ENCODE measurements around the gene RRP1.
"Not testable (repeated sequence)": the region's sequence is repeated elsewhere in the genome, so short reads cannot be mapped to it uniquely, and the experiment has no call there.

The RRP1 gene

GRCh38 chr21:43816611-43817071 is 27.3 kb downstream of the RRP1 start:
- no peaks in the 10 kb centered on the region for H3K36me3 ChIP-seq (ENCODE audit: control insufficient read depth in 2 of 2, insufficient read depth in 2 of 2, low read length in 2 of 2)
- no peak overlapping the region for H3K9ac ChIP-seq (ENCODE audit: low read depth in 1 of 2, low read length in 2 of 2)
- no peaks in the 10 kb centered on the region for H3K27me3 ChIP-seq (ENCODE audit: control insufficient read depth in 2 of 2, insufficient read depth in 2 of 2, low read length in 2 of 2)
- no peaks in the 10 kb centered on the region for H3K9me3 ChIP-seq (ENCODE audit: control insufficient read depth in 2 of 2, low read length in 2 of 2)
- no peak overlapping the region for H3K27ac ChIP-seq (ENCODE audit: low read depth in 2 of 2, low read length in 2 of 2)
- H3K4me1 ChIP-seq (ENCODE audit: control insufficient read depth in 2 of 2, insufficient read depth in 2 of 2, low read length in 2 of 2) = peaks cover 13 to 17% of the 10 kb centered on the region in 2 donors
- H3K4me3 ChIP-seq (ENCODE audit: low read length in 2 of 2) = no peak overlapping the region

GRCh38 chr21:43817157-43818086 is 28.0 kb downstream of the RRP1 start:
- no peak overlapping the region for H3K9ac ChIP-seq (ENCODE audit: low read depth in 1 of 2, low read length in 2 of 2)
- no peaks in the 10 kb centered on the region for H3K36me3 ChIP-seq (ENCODE audit: control insufficient read depth in 2 of 2, insufficient read depth in 2 of 2, low read length in 2 of 2)
- peaks cover 5 to 9% of the 10 kb centered on the region in 2 donors for H3K4me1 ChIP-seq (ENCODE audit: control insufficient read depth in 2 of 2, insufficient read depth in 2 of 2, low read length in 2 of 2)
- no peaks in the 10 kb centered on the region for H3K9me3 ChIP-seq (ENCODE audit: control insufficient read depth in 2 of 2, low read length in 2 of 2)
- no peak overlapping the region for H3K4me3 ChIP-seq (ENCODE audit: low read length in 2 of 2)
- no peaks in the 10 kb centered on the region for H3K27me3 ChIP-seq (ENCODE audit: control insufficient read depth in 2 of 2, insufficient read depth in 2 of 2, low read length in 2 of 2)
- no peak overlapping the region for H3K27ac ChIP-seq (ENCODE audit: low read depth in 2 of 2, low read length in 2 of 2)

GRCh38 chr21:43818685-43819084 is 29.3 kb downstream of the RRP1 start:
- H3K27ac ChIP-seq (ENCODE audit: low read depth in 2 of 2, low read length in 2 of 2) = no peak overlapping the region
- H3K4me1 ChIP-seq (ENCODE audit: control insufficient read depth in 2 of 2, insufficient read depth in 2 of 2, low read length in 2 of 2) = peaks cover 3 to 4% of the 10 kb centered on the region in 2 donors
- no peaks in the 10 kb centered on the region for H3K9me3 ChIP-seq (ENCODE audit: control insufficient read depth in 2 of 2, low read length in 2 of 2)
- H3K9ac ChIP-seq (ENCODE audit: low read depth in 1 of 2, low read length in 2 of 2) = no peak overlapping the region
- H3K27me3 ChIP-seq (ENCODE audit: control insufficient read depth in 2 of 2, insufficient read depth in 2 of 2, low read length in 2 of 2) = no peaks in the 10 kb centered on the region
- H3K36me3 ChIP-seq (ENCODE audit: control insufficient read depth in 2 of 2, insufficient read depth in 2 of 2, low read length in 2 of 2) = no peaks in the 10 kb centered on the region
- H3K4me3 ChIP-seq (ENCODE audit: low read length in 2 of 2) = no peak overlapping the region

GRCh38 chr21:43819511-43820405 is 30.4 kb downstream of the RRP1 start:
- Histone ChIP-seq H3K36me3 (ENCODE audit: control insufficient read depth in 2 of 2, insufficient read depth in 2 of 2, low read length in 2 of 2) (no peaks in the 10 kb centered on the region), H3K27ac (ENCODE audit: low read depth in 2 of 2, low read length in 2 of 2) (no peak overlapping the region), H3K27me3 (ENCODE audit: control insufficient read depth in 2 of 2, insufficient read depth in 2 of 2, low read length in 2 of 2) (no peaks in the 10 kb centered on the region), H3K4me3 (ENCODE audit: low read length in 2 of 2) (no peak overlapping the region), H3K4me1 (ENCODE audit: control insufficient read depth in 2 of 2, insufficient read depth in 2 of 2, low read length in 2 of 2) (peaks cover 2 to 4% of the 10 kb centered on the region in 2 donors), H3K9me3 (ENCODE audit: control insufficient read depth in 2 of 2, low read length in 2 of 2) (no peaks in the 10 kb centered on the region), H3K9ac (ENCODE audit: low read depth in 1 of 2, low read length in 2 of 2) (no peak overlapping the region)

GRCh38 chr21:43820466-43820865 is 31.1 kb downstream of the RRP1 start:
- Histone ChIP-seq H3K4me3 (ENCODE audit: low read length in 2 of 2) (no peak overlapping the region), H3K9me3 (ENCODE audit: control insufficient read depth in 2 of 2, low read length in 2 of 2) (no peaks in the 10 kb centered on the region), H3K4me1 (ENCODE audit: control insufficient read depth in 2 of 2, insufficient read depth in 2 of 2, low read length in 2 of 2) (peaks cover 0 to 3% of the 10 kb centered on the region in 2 donors), H3K36me3 (ENCODE audit: control insufficient read depth in 2 of 2, insufficient read depth in 2 of 2, low read length in 2 of 2) (no peaks in the 10 kb centered on the region), H3K27ac (ENCODE audit: low read depth in 2 of 2, low read length in 2 of 2) (no peak overlapping the region), H3K9ac (ENCODE audit: low read depth in 1 of 2, low read length in 2 of 2) (no peak overlapping the region), H3K27me3 (ENCODE audit: control insufficient read depth in 2 of 2, insufficient read depth in 2 of 2, low read length in 2 of 2) (no peaks in the 10 kb centered on the region)

- not testable (repeated sequence) for H3K27me3 ChIP-seq (ENCODE audit: control insufficient read depth in 2 of 2, insufficient read depth in 2 of 2, low read length in 2 of 2); H3K9ac ChIP-seq (ENCODE audit: low read depth in 1 of 2, low read length in 2 of 2); H3K9me3 ChIP-seq (ENCODE audit: control insufficient read depth in 2 of 2, low read length in 2 of 2); H3K4me1 ChIP-seq (ENCODE audit: control insufficient read depth in 2 of 2, insufficient read depth in 2 of 2, low read length in 2 of 2); H3K4me3 ChIP-seq (ENCODE audit: low read length in 2 of 2); H3K36me3 ChIP-seq (ENCODE audit: control insufficient read depth in 2 of 2, insufficient read depth in 2 of 2, low read length in 2 of 2); H3K27ac ChIP-seq (ENCODE audit: low read depth in 2 of 2, low read length in 2 of 2)
Observed at GRCh38 chr21:43822166-43822565, 32.8 kb downstream of the RRP1 start.

- H3K9ac ChIP-seq (ENCODE audit: low read depth in 1 of 2, low read length in 2 of 2); H3K36me3 ChIP-seq (ENCODE audit: control insufficient read depth in 2 of 2, insufficient read depth in 2 of 2, low read length in 2 of 2); H3K4me1 ChIP-seq (ENCODE audit: control insufficient read depth in 2 of 2, insufficient read depth in 2 of 2, low read length in 2 of 2); H3K27ac ChIP-seq (ENCODE audit: low read depth in 2 of 2, low read length in 2 of 2); H3K9me3 ChIP-seq (ENCODE audit: control insufficient read depth in 2 of 2, low read length in 2 of 2); H3K27me3 ChIP-seq (ENCODE audit: control insufficient read depth in 2 of 2, insufficient read depth in 2 of 2, low read length in 2 of 2); H3K4me3 ChIP-seq (ENCODE audit: low read length in 2 of 2): not testable (repeated sequence)
Observed at GRCh38 chr21:43822741-43823140, 33.4 kb downstream of the RRP1 start.

GRCh38 chr21:43824333-43825241 is 35.2 kb downstream of the RRP1 start:
- no peaks in the 10 kb centered on the region for H3K4me1 ChIP-seq (ENCODE audit: control insufficient read depth in 2 of 2, insufficient read depth in 2 of 2, low read length in 2 of 2)
- no peak overlapping the region for H3K4me3 ChIP-seq (ENCODE audit: low read length in 2 of 2)
- no peak overlapping the region for H3K27ac ChIP-seq (ENCODE audit: low read depth in 2 of 2, low read length in 2 of 2)
- H3K9ac ChIP-seq (ENCODE audit: low read depth in 1 of 2, low read length in 2 of 2) = no peak overlapping the region
- no peaks in the 10 kb centered on the region for H3K36me3 ChIP-seq (ENCODE audit: control insufficient read depth in 2 of 2, insufficient read depth in 2 of 2, low read length in 2 of 2)
- H3K27me3 ChIP-seq (ENCODE audit: control insufficient read depth in 2 of 2, insufficient read depth in 2 of 2, low read length in 2 of 2) = peaks cover 9 to 10% of the 10 kb centered on the region in 2 donors
- no peaks in the 10 kb centered on the region for H3K9me3 ChIP-seq (ENCODE audit: control insufficient read depth in 2 of 2, low read length in 2 of 2)

GRCh38 chr21:43825242-43825935 is 36.0 kb downstream of the RRP1 start:
- Histone ChIP-seq H3K9me3 (ENCODE audit: control insufficient read depth in 2 of 2, low read length in 2 of 2) (no peaks in the 10 kb centered on the region), H3K4me3 (ENCODE audit: low read length in 2 of 2) (no peak overlapping the region), H3K36me3 (ENCODE audit: control insufficient read depth in 2 of 2, insufficient read depth in 2 of 2, low read length in 2 of 2) (no peaks in the 10 kb centered on the region), H3K9ac (ENCODE audit: low read depth in 1 of 2, low read length in 2 of 2) (no peak overlapping the region), H3K27me3 (ENCODE audit: control insufficient read depth in 2 of 2, insufficient read depth in 2 of 2, low read length in 2 of 2) (peaks cover 9 to 10% of the 10 kb centered on the region in 2 donors), H3K4me1 (ENCODE audit: control insufficient read depth in 2 of 2, insufficient read depth in 2 of 2, low read length in 2 of 2) (no peaks in the 10 kb centered on the region), H3K27ac (ENCODE audit: low read depth in 2 of 2, low read length in 2 of 2) (no peak overlapping the region)
